ENCODE results near the gene CHRNA4.

Gene CHRNA4

GRCh38 chr20:63366390-63367365 lies 5.5 kb upstream of the CHRNA4 start:
- Histone ChIP-seq H3K27ac (no peak overlapping the region), H3K4me2 (peak overlapping the region; percentile 65), H4K20me1 (peaks cover 4% of the 10 kb centered on the region; the same call in 1 of the 2 replicates), H3K4me3 (no peak overlapping the region), H3K27me3 (peaks cover 39% of the 10 kb centered on the region), H3K9me3 (no peaks in the 10 kb centered on the region), H3K36me3 (no peaks in the 10 kb centered on the region), H3K9ac (peak overlapping the region; percentile 35; the same call in 1 of the 2 replicates), H3K4me1 (peaks cover 39% of the 10 kb centered on the region)
- no peak for TF ChIP-seq Cebpa-rat (IDR thresholded peaks at IDR 0.05)

DNA sequence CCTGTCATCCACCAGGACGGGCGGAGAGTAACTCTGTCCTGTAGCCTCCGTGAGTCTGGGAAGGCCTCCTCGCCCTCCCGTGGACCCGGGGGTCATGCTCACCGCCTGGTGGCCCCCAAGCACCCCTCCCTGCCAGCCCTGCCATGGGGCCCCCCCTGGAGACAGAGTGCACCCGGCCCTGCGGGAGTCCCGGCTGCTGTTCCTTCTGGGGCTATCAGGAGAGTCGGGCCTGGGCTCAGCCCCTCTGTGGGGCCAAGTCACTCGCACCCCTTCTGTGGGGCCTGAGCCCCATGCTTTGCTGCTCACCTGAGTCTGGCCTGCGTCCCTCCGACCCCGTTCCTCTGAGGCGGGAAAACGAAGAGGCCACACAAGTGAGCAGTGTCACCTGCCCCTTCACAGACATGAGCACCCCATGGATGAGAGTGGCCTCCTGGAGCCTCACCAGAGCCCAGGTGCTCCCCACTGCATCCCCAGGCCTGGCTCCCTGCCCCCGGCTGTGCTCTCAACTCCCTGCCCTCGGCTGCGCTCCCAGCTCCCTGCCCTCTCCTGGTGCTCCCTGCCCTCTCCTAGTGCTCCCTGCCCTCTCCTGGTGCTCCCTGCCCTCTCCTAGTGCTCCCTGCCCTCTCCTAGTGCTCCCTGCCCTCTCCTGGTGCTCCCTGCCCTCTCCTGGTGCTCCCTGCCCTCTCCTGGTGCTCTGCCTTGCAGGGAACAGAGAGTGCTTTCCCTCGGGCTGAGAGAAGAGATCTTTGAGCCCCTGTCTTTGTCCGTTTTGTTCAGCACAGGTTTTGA lies 4.6 kb upstream of the CHRNA4 start:
- Histone ChIP-seq H3K36me3 (no peaks in the 10 kb centered on the region), H4K20me1 (peaks cover 6% of the 10 kb centered on the region; the same call in 1 of the 2 replicates), H3K9ac (no peak overlapping the region), H3K4me1 (peaks cover 36% of the 10 kb centered on the region), H3K9me3 (no peaks in the 10 kb centered on the region), H3K27ac (no peak overlapping the region), H3K27me3 (peaks cover 38% of the 10 kb centered on the region), H3K4me3 (no peak overlapping the region), H3K4me2 (peak overlapping the region; percentile 29; the same call in 1 of the 2 replicates)
- no peak for TF ChIP-seq Cebpa-rat (IDR thresholded peaks at IDR 0.05)

- Histone ChIP-seq H3K36me3 (no peaks in the 10 kb centered on the region), H3K27ac (no peak overlapping the region), H3K9ac (no peak overlapping the region), H3K4me1 (peaks cover 31% of the 10 kb centered on the region), H3K4me3 (no peak overlapping the region), H3K4me2 (peak overlapping the region; percentile 29), H4K20me1 (peaks cover 11% of the 10 kb centered on the region; the same call in 1 of the 2 replicates), H3K27me3 (peaks cover 43% of the 10 kb centered on the region), H3K9me3 (no peaks in the 10 kb centered on the region)
- TF ChIP-seq Cebpa-rat (IDR thresholded peaks at IDR 0.05), result no peak
These were observed 3.8 kb upstream of the CHRNA4 start for GRCh38 chr20:63364801-63365585.

DNA sequence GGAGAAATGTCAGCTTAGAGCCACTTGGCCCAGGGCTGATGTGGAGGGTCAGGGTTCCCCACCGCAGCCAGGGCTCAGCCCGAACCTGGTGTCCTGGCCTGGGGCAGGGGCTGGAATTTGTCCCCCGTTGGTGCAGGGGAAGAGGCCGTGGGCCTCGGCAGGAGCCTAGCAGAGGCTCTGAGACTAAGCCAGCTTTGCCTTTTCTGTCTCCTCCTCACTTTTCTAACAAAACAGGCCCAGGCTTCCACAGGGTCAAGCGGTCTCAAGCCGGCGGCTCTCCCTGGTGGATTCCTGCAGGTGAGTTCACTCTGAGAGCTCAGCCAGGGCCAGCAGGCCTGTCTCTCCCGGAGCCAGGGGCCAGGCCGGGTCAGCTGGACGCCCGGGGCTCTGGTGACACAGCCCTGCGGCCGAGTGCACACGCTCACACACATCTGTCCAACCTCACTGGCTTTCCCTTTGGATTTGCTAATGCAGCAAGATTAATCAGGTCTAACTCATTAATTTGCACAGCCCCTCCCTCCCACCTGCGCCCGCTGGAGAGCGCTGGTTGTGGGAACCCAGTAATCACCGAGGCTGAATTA lies 2.9 kb upstream of the CHRNA4 start:
- Histone ChIP-seq H3K4me2 (no peak overlapping the region), H4K20me1 (peaks cover 12% of the 10 kb centered on the region; the same call in 1 of the 2 replicates), H3K9ac (no peak overlapping the region), H3K36me3 (no peaks in the 10 kb centered on the region), H3K4me3 (no peak overlapping the region), H3K27ac (no peak overlapping the region), H3K9me3 (no peaks in the 10 kb centered on the region), H3K27me3 (peaks cover 52% of the 10 kb centered on the region), H3K4me1 (peaks cover 31% of the 10 kb centered on the region)
- no peak for TF ChIP-seq Cebpa-rat (IDR thresholded peaks at IDR 0.05)

GRCh38 chr20:63363013-63363957 lies 2.1 kb upstream of the CHRNA4 start:
- no peak overlapping the region for H3K9ac ChIP-seq
- no peaks in the 10 kb centered on the region for H3K9me3 ChIP-seq
- no peak overlapping the region for H3K27ac ChIP-seq
- peaks cover 20% of the 10 kb centered on the region; the same call in 1 of the 2 replicates for H4K20me1 ChIP-seq
- H3K4me2 ChIP-seq, result no peak overlapping the region
- no peaks in the 10 kb centered on the region for H3K36me3 ChIP-seq
- H3K4me3 ChIP-seq, result no peak overlapping the region
- H3K27me3 ChIP-seq, result peaks cover 60% of the 10 kb centered on the region
- no peak for TF ChIP-seq Cebpa-rat (IDR thresholded peaks at IDR 0.05)
- H3K4me1 ChIP-seq, result peaks cover 31% of the 10 kb centered on the region

DNA sequence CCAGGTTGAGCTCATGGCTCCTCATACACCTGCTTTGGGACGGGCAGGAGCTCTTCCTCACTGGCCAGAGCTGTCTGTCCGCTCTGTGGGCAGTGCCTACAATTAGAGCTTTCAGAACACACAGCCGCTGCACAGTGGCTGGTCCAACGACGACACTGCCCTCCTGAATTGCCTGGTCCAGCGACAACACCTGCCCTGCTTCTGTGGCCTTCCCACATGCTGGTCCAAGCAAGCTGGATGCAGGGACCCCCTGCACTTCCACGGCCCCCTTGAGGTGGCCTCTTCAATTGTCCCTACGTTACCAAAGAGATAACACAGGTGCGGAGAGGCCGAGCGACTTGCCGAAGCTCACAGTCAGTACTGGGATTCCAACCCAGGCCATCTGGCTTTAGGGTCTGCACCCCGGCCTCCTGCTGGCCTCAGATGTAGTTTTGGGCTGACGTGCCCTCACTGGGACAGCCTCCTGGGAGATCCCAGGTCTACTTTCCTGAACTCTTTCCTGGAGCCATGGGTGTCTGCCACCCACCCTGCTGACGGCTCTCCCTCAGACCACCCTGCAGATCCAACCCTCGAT lies 1.4 kb upstream of the CHRNA4 start:
- peaks cover 29% of the 10 kb centered on the region for H3K4me1 ChIP-seq
- no peak overlapping the region for H3K27ac ChIP-seq
- no peak overlapping the region for H3K4me3 ChIP-seq
- no peak overlapping the region for H3K4me2 ChIP-seq
- H3K36me3 ChIP-seq, result no peaks in the 10 kb centered on the region
- no peak overlapping the region for H3K9ac ChIP-seq
- H3K27me3 ChIP-seq, result peaks cover 68% of the 10 kb centered on the region
- H4K20me1 ChIP-seq, result peaks cover 26% of the 10 kb centered on the region; the same call in 1 of the 2 replicates
- H3K9me3 ChIP-seq, result no peaks in the 10 kb centered on the region
- no peak for TF ChIP-seq Cebpa-rat (IDR thresholded peaks at IDR 0.05)

GRCh38 chr20:63361519-63362435 lies 628 bp upstream of the CHRNA4 start:
- Histone ChIP-seq H3K9me3 (no peaks in the 10 kb centered on the region), H3K27me3 (peaks cover 71% of the 10 kb centered on the region), H3K4me3 (no peak overlapping the region), H3K4me2 (peak overlapping the region; percentile 49), H3K27ac (no peak overlapping the region), H3K9ac (no peak overlapping the region), H3K36me3 (no peaks in the 10 kb centered on the region), H4K20me1 (peaks cover 26% of the 10 kb centered on the region; the same call in 1 of the 2 replicates), H3K4me1 (peaks cover 22% of the 10 kb centered on the region)
- no peak for TF ChIP-seq Cebpa-rat (IDR thresholded peaks at IDR 0.05)

Data from BLaER1 (cell line).